Activated T-helper 9 cell treated with anti-CD3 and anti-CD28 coated beads, Interleukin-2, amount 50 U/mL, for 16 hours (primary cell): ENCODE measurements around the gene GNL3L.
"Not testable (repeated sequence)": the region's sequence is repeated elsewhere in the genome, so short reads cannot be mapped to it uniquely, and the experiment has no call there.

ENCODE experiments used
- DNase-seq: peaks from one replicate; pipeline ENCODE4 v3.0.0-alpha.2; 2020; ENCODE audit warnings: low read depth

Gene GNL3L

DNA sequence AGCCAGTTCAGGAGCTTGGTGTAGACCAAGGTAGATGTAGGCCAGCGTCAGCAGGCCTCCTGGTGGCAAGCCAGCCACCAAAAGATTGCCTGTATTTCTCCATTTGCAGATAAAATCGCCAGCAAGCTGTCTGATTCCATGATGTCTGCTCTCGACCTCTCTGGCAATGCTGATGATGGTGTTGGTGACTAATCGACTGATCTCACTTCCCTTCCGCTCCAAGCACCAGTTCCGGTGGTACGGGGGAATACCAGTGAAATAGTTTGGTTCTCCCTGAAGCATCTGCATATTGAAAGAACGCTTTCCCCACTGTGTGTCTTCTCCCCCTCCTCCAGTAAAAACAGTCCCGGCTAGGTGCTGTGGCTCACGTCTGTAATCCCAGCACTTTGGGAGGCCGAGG, 30.4 kb downstream of the GNL3L start:
- no peak for DNase-seq

DNA sequence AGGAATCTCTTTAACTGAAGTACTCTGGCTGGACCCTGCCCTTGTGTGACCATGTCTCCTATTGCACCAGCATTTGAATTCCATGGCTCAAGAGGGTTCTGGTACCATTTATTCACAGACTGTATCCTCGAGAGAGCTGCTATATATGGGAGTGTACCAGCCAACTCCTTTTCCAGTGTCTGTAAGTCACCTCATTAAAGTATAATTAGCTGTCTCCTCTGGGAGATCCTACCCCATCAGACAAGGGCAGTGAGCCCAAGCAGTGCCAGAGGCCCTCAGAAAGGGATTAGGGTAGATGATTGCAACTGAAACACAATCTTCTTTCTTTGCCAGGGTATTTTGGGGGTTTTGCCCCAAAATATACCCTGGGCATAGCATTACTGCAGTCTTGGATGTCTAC, 31.6 kb downstream of the GNL3L start:
- DNase-seq: no peak

DNA sequence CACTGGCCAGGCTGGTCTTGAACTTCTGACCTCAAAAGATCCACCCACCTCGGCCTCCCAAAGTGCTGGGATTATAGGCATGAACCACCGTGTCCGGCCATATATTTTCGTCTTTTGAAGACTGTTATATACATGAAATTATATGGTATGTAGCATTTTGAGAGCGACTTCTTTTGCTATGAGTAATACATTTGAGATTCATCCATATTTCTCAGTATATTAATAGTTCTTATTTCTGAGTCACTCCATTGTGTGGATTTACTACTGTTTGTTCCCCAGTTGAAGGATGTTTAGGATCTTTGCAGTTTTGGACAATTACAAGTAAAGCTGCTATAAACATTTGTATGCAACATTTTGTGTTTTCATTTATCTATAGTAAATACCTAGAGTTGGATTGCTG, 34.9 kb downstream of the GNL3L start:
- DNase-seq: no peak

DNA sequence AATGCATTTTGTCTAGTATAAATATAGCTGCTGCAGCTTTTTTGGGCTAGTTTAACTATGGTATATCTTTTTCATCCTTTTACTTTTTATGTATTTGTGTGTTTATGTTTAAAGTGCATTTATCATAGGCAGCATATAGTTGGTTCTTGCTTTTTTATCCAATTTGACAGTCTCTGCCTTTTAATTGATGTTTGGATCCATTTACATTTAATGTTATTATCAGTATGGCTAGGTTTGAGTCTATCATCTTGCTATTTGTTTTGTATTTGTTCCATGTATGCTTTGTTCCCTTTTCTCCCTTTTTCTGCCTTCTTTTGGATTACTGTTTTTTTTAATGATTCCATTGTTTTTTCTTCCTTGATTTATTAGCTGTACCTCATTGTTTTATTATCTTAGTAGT, 40.3 kb downstream of the GNL3L start:
- no peak for DNase-seq

DNA sequence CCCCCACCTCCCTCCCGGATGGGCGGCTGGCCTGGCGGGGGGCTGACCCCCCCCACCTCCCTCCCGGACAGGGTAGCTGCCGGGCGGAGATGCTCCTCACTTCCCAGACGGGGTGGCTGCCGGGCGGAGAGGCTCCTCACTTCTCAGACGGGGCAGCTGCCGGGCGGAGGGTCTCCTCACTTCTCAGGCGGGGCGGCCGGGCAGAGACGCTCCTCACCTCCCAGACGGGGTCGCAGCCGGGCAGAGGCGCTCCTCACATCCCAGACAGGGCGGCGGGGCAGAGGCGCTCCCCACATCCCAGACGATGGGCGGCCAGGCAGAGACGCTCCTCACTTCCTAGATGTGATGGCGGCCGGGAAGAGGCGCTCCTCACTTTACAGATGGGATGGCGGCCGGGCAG, 42.6 kb downstream of the GNL3L start:
- DNase-seq: not testable (repeated sequence)

DNA sequence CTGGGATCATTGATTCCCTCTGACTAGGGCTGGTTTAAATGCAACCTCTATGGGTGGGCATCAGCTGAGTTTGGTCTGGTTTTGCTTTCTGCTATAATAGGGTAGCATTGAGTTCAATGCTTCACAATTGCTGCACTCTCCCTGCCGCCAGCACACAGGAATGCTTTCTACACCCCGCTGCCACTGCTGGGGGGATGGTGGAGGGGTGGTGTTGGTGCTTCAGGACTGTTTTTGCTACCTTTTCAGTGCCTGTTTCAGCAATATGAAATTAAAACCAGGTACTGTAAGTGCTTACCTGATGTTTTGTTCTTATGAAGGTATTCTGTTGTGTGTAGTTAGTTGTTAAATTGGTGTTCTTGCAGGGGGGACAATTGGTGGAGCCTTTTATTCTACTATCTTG, 67.7 kb downstream of the GNL3L start:
- no peak for DNase-seq

DNA sequence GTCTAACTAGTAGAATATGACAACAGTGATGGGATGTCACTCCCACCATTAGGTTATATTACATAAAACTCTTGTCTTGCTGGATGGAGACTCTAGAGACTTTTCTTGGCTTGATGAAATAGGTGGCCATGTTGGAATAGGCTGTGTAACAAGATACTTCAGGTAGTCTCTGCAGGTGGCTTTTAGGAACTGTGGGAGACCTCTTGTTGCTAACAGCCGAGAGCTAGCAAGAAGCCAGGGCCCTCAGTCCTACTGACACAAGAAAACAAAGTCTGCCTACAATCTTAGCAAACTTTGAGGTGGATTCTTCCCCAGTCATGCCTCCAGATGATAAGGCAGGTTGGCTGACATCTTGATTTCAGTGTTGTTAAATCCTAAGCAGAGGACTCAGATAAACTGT, 72.5 kb downstream of the GNL3L start:
- no peak for DNase-seq
